Gastrocnemius medialis (tissue), 4 donors: ENCODE measurements around the gene TTC4. TPM values are rescaled to one million over a fixed set of nuclear protein-coding genes. Genes with fewer than 3 reads are reported as not detected.

ENCODE experiments used
- ATAC-seq, 2 donors: fragments of 150-250 bp; one replicate each; pipeline ENCODE4 v1.9.1; 2016
- DNase-seq, 2 donors: peaks; one replicate each; pipeline ENCODE4 v3.0.0-alpha.2; 2019
- H3K27ac ChIP-seq, 4 donors: fragments of 200-600 bp; sonication (generic); 1 replicate in 1 of 4; 2 replicates in 3 of 4; pipeline ENCODE4 v1.5.1; 2016 to 2018; ENCODE audit warnings: mild to moderate bottlenecking in 2 of 4, moderate library complexity in 1 of 4
- H3K27me3 ChIP-seq, 3 donors: fragments of 200-600 bp; sonication (generic) in 2 of 3; 1 replicate in 1 of 3; 2 replicates in 2 of 3; pipeline versions ENCODE4 v1.5.1 to v1.6.0; 2016 to 2019; ENCODE audit warnings: mild to moderate bottlenecking in 1 of 3, moderate library complexity in 1 of 3
- H3K36me3 ChIP-seq, 2 donors: fragments of 200-600 bp; sonication (generic) in 1 of 2; one replicate each; pipeline ENCODE4 v1.5.1; 2017 to 2018
- H3K4me1 ChIP-seq, 2 donors: fragments of 200-600 bp; sonication (generic) in 1 of 2; one replicate each; pipeline ENCODE4 v1.5.1; 2016 to 2017; ENCODE audit warnings: mild to moderate bottlenecking in 2 of 2
- H3K4me3 ChIP-seq, 4 donors: fragments of 200-600 bp; sonication (generic) in 3 of 4; 1 replicate in 1 of 4; 2 replicates in 3 of 4; pipeline ENCODE4 v1.5.1; 2016 to 2019; ENCODE audit warnings: mild to moderate bottlenecking in 2 of 4
- H3K9me3 ChIP-seq, 3 donors: fragments of 200-600 bp; sonication (generic) in 2 of 3; 1 replicate in 1 of 3; 2 replicates in 2 of 3; pipeline ENCODE4 v1.5.1; 2016 to 2019
- CTCF ChIP-seq, 5 experiments: fragments of 450-650 bp in 3 of 5; fragments of 200-600 bp in 2 of 5; sonication (generic) in 2 of 5; IDR thresholded peaks in 4 of 5; conservative IDR thresholded peaks in 1 of 5; 1 replicate in 4 of 5; 2 replicates in 1 of 5; pipeline ENCODE4 v1.5.1; 2016 to 2019; ENCODE audit warnings: antibody characterized with exemption in 5 of 5, mild to moderate bottlenecking in 3 of 5, moderate library complexity in 3 of 5
- POLR2A ChIP-seq, 2 donors: fragments of 450-650 bp; IDR thresholded peaks; one replicate each; pipeline ENCODE4 v1.6.1; 2017; ENCODE audit warnings: antibody characterized with exemption in 2 of 2, mild to moderate bottlenecking in 2 of 2, moderate library complexity in 2 of 2
- in situ Hi-C, 4 donors: fragments of 200-750 bp; cut with MboI; loops; one replicate each; pipeline versions ENCODE4 v1.15.0 to v1.8.0; 2017; ENCODE audit warnings: low sequenced_read_pairs in 4 of 4
- intact Hi-C: fragments of 100-400 bp; cut with DNase I; formaldehyde crosslinking; loops from one replicate; pipeline ENCODE4 v1.15.1; 2023; ENCODE audit warnings: low total_unique reads
- total RNA-seq, 4 donors: library from RNA; depleted of rRNA; stranded (reverse); fragments of >200 nt; gene quantifications; one replicate each; pipeline versions ENCODE4 v1.1.0 to v1.2.3, GENCODE V29; 2016

The TTC4 gene
- total RNA-seq, 4 donors from 2014 or later, result 26.7 to 44.3 (median 31.4) TPM

- no peaks in the 10 kb centered on the region for H3K9me3 ChIP-seq
These were observed 9.2 kb upstream of the TTC4 start for GRCh38 chr1:54706419-54706818.

GRCh38 chr1:54708385-54708784 lies 7.3 kb upstream of the TTC4 start:
- Histone ChIP-seq H3K4me3 (no peak overlapping the region), H3K9me3 (no peaks in the 10 kb centered on the region), H3K27me3 (no peaks in the 10 kb centered on the region), H3K36me3 (no peaks in the 10 kb centered on the region), H3K27ac (no peak overlapping the region), H3K4me1 (no peaks in the 10 kb centered on the region)
- ATAC-seq (no peak), DNase-seq (no peak)
- intact Hi-C loops (no loop called here), in situ Hi-C loops (no loop called here)
- TF ChIP-seq CTCF (IDR thresholded peaks at IDR 0.05 in 4 of 5, conservative IDR thresholded peaks at IDR 0.05 in 1 of 5) (no peak), POLR2A (IDR thresholded peaks at IDR 0.05) (no peak)

More at GRCh38 chr1:54706419-54706818, 9.2 kb upstream of the TTC4 start:
- no peak overlapping the region for H3K4me3 ChIP-seq
- ATAC-seq, result no peak
- H3K36me3 ChIP-seq, result no peaks in the 10 kb centered on the region
- no peaks in the 10 kb centered on the region for H3K4me1 ChIP-seq
- no peak overlapping the region for H3K27ac ChIP-seq
- intact Hi-C loops, result no loop called here
- no peak for TF ChIP-seq POLR2A (IDR thresholded peaks at IDR 0.05)
- TF ChIP-seq CTCF (IDR thresholded peaks at IDR 0.05 in 4 of 5, conservative IDR thresholded peaks at IDR 0.05 in 1 of 5), result no peak
- no peak for DNase-seq
- no peaks in the 10 kb centered on the region for H3K27me3 ChIP-seq
- in situ Hi-C loops, result no loop called here

- no peak for ATAC-seq
- H3K9me3 ChIP-seq, result no peaks in the 10 kb centered on the region
- in situ Hi-C loops (no loop called here), intact Hi-C loops (no loop called here)
- no peaks in the 10 kb centered on the region for H3K27me3 ChIP-seq
- no peak for TF ChIP-seq CTCF (IDR thresholded peaks at IDR 0.05 in 4 of 5, conservative IDR thresholded peaks at IDR 0.05 in 1 of 5)
- no peak overlapping the region for H3K4me3 ChIP-seq
- H3K36me3 ChIP-seq, result no peaks in the 10 kb centered on the region
- H3K4me1 ChIP-seq, result no peaks in the 10 kb centered on the region
- H3K27ac ChIP-seq, result no peak overlapping the region
- DNase-seq, result no peak
These were observed 5.9 kb upstream of the TTC4 start for GRCh38 chr1:54709547-54710292.

- no peaks in the 10 kb centered on the region for H3K27me3 ChIP-seq
- ATAC-seq (no peak), DNase-seq (no peak)
- TF ChIP-seq CTCF (IDR thresholded peaks at IDR 0.05 in 4 of 5, conservative IDR thresholded peaks at IDR 0.05 in 1 of 5) (no peak), POLR2A (IDR thresholded peaks at IDR 0.05) (no peak)
- intact Hi-C loops (no loop called here), in situ Hi-C loops (no loop called here)
- no peaks in the 10 kb centered on the region for H3K36me3 ChIP-seq
- H3K9me3 ChIP-seq, result no peaks in the 10 kb centered on the region
- no peak overlapping the region for H3K4me3 ChIP-seq
- peaks cover 4% of the 10 kb centered on the region in 2 donors for H3K4me1 ChIP-seq
- H3K27ac ChIP-seq, result no peak overlapping the region
These were observed 5.2 kb upstream of the TTC4 start for GRCh38 chr1:54710434-54710833.

GRCh38 chr1:54710841-54711240 lies 4.8 kb upstream of the TTC4 start:
- Histone ChIP-seq H3K27me3 (no peaks in the 10 kb centered on the region), H3K4me1 (peaks cover 4% of the 10 kb centered on the region in 2 donors), H3K36me3 (no peaks in the 10 kb centered on the region), H3K27ac (no peak overlapping the region), H3K9me3 (no peaks in the 10 kb centered on the region), H3K4me3 (no peak overlapping the region)
- intact Hi-C loops, result no loop called here
- ATAC-seq (no peak), DNase-seq (no peak)
- TF ChIP-seq CTCF (IDR thresholded peaks at IDR 0.05 in 4 of 5, conservative IDR thresholded peaks at IDR 0.05 in 1 of 5) (no peak), POLR2A (IDR thresholded peaks at IDR 0.05) (no peak)
- in situ Hi-C loops, result no loop called here
